BE2C (cell line): ENCODE data around the gene PLOD3. TPM values are rescaled to one million over a fixed set of nuclear protein-coding genes. Genes with fewer than 3 reads are reported as not detected.
"Not testable (repeated sequence)": the region's sequence is repeated elsewhere in the genome, so short reads cannot be mapped to it uniquely, and the experiment has no call there.

Experiments
- DNase-seq: peaks from one replicate; pipeline ENCODE4 v3.0.0-alpha.2; 2020
- H3K27me3 ChIP-seq: fragments of 250-450 bp; sonication (Bioruptor Pico); 2 replicates; pipeline ENCODE4 v1.5.1; 2020; ENCODE audit warnings: mild to moderate bottlenecking
- H3K36me3 ChIP-seq: fragments of 250-450 bp; sonication (Bioruptor Pico); 2 replicates; pipeline ENCODE4 v1.5.1; 2020; ENCODE audit warnings: mild to moderate bottlenecking
- H3K4me1 ChIP-seq: fragments of 250-450 bp; sonication (Bioruptor Pico); 2 replicates; pipeline ENCODE4 v1.5.1; 2020
- H3K4me3 ChIP-seq: 2 replicates; pipeline ENCODE4 v1.5.1; 2011; ENCODE audit warnings: low read depth, low read length
- H3K9me3 ChIP-seq: fragments of 250-450 bp; sonication (Bioruptor Pico); 2 replicates; pipeline ENCODE4 v1.5.1; 2020
- CTCF ChIP-seq: IDR thresholded peaks from 2 replicates; pipeline ENCODE4 v1.5.1; 2012; ENCODE audit warnings: mild to moderate bottlenecking, low read depth, low read length
- polyA plus RNA-seq: library from polyadenylated mRNA; unstranded; fragments of >200 nt; gene quantifications from one replicate; pipeline ENCODE4 v1.2.1, GENCODE V29; 2012; ENCODE audit warnings: low read depth, missing spikeins; ENCODE audit not compliant: insufficient read length, insufficient read depth

PLOD3 gene, protein sequence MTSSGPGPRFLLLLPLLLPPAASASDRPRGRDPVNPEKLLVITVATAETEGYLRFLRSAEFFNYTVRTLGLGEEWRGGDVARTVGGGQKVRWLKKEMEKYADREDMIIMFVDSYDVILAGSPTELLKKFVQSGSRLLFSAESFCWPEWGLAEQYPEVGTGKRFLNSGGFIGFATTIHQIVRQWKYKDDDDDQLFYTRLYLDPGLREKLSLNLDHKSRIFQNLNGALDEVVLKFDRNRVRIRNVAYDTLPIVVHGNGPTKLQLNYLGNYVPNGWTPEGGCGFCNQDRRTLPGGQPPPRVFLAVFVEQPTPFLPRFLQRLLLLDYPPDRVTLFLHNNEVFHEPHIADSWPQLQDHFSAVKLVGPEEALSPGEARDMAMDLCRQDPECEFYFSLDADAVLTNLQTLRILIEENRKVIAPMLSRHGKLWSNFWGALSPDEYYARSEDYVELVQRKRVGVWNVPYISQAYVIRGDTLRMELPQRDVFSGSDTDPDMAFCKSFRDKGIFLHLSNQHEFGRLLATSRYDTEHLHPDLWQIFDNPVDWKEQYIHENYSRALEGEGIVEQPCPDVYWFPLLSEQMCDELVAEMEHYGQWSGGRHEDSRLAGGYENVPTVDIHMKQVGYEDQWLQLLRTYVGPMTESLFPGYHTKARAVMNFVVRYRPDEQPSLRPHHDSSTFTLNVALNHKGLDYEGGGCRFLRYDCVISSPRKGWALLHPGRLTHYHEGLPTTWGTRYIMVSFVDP
- 143 TPM for polyA plus RNA-seq

DNA sequence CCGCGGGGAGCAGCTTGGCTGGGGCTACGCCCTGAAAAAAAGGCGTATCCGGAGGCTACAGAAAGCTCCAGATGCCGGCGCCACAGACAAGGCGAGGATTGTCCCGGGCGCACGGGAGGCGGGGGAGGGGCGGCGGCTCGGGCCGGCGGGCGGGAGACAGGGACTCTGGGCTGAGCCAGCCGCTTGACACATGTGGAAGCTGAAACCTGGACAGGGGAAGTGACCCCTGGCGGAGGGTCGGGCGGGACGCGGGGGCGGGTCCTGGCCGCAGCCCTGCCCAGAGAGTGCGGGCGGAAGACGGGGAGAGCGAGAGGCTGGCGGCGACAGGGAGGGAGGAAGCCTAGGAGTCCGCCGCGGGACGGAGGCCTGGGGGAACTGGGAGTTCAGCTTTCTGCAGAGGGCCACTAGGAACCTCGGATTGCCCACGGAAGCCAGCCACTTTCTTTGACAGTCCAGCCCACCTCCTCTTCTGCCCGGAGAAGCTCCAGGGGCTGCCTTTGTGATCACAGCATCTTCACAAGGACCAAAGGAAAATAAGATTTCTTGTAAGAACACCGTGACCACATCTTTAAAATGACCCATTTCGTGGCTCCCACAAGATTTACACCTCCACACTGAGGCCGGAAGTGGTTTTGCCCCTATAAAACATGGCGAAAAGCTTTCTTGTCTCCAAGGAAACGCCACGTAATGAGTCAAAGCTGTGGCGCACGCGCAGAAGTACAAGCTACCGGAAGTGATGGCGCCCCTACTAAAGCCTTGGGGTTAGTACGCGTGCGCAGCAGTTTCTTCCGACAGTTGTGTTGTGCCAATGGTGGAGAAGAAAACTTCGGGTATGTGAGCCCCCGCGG lies at the start of gene PLOD3, which contains the start of gene ZNHIT1:
PLOD3 (minus strand) TSS at position 194 of the 848 bp plus-strand sequence. CDS start 307 bp downstream, outside the sequence.
ZNHIT1 (plus strand) TSS at position 778 of the 848 bp plus-strand sequence; CDS start at position 809, 31 bp downstream.
- TF ChIP-seq CTCF = no peak
- Histone ChIP-seq H3K9me3 (no peaks in the 10 kb centered on the region), H3K36me3 (peaks cover 14% of the 10 kb centered on the region), H3K4me1 (peaks cover 3% of the 10 kb centered on the region; the same call in 1 of the 2 replicates), H3K27me3 (no peaks in the 10 kb centered on the region), H3K4me3 (peak within 1 kb of the TSS; percentile 85)
- DNase-seq = peak; percentile 96

DNA sequence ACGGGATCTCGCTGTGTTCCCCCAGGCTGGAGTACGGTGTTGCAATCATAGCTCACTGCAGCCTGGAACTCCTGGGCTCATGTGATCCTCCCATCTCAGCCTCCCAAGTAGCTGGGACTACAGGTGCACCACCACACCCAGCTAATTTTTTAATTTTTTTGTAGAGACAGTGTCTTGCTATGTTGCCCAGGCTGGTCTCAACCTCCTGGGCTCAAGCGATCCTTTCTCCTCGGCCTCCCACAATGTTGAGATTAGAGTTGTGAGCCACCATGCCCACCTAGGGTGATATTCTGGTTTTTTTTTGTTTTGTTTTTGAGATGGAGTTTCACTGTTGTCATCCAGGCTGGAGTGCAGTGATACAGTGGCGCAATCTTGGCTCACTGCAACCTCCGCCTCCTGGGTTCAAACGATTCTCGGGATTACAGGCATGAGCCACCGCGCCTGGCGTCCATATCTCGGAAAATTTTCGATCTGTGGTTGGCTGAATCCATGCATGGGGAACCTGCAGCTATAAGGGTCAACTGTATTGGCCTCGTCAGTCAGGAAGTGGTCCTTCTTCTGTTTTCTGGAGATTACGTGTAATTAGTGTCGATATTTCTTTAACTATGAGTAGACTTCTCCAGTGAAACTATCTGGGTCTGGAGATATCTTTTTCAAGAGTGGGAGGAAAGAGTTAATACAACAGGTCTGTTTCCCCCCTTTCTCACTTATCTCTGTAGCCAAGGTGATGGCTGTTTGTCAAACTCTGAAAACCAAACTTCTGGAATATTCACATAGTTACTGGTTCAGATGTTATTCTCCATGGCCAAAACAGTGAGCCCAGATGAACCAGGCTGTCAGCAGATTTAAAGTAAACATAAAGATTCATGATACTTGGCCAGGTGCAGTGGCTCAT lies 48.5 kb upstream of the PLOD3 start:
- Histone ChIP-seq H3K4me3 (no peak overlapping the region), H3K9me3 (no peaks in the 10 kb centered on the region), H3K27me3 (no peaks in the 10 kb centered on the region), H3K4me1 (no peaks in the 10 kb centered on the region), H3K36me3 (no peaks in the 10 kb centered on the region)
- DNase-seq = no peak
- no peak for TF ChIP-seq CTCF

DNA sequence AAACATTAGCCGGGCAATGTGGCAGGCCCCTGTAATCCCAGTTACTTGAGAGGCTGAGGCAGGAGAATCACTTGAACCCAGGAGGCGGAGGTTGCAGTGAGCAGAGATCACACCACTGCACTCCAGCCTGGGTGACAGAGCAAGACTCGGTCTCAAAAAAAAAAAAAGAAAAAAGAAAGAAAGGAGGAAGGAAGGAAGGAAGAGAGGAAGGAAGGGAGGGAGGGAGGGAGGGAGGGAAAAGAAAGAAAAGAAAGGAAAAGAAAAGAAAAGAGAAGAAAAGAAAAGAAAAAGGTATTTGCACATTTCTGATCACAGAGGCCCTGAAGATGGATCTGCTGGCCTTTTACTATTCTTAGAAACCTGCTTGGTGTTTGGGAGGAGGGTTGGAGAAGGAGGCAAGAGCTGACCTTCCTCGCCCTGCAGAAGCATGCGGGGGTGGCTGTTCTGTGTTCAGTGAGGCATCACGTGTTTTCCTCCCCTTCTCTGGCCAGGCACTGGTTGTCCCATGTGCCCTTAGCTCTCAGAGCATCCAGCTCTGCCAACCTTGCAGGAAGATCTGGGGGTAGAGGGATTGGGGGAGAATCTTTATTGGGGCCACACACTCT lies 46.8 kb upstream of the PLOD3 start:
- not testable (repeated sequence) for H3K27me3 ChIP-seq, DNase-seq, H3K36me3 ChIP-seq, H3K4me1 ChIP-seq, H3K4me3 ChIP-seq, H3K9me3 ChIP-seq

GRCh38 chr7:101258243-101258731 lies 40.9 kb upstream of the PLOD3 start:
- H3K4me3 ChIP-seq = no peak overlapping the region
- no peaks in the 10 kb centered on the region for H3K36me3 ChIP-seq
- no peaks in the 10 kb centered on the region for H3K9me3 ChIP-seq
- no peak for TF ChIP-seq CTCF
- H3K27me3 ChIP-seq = peaks cover 3% of the 10 kb centered on the region; the same call in 1 of the 2 replicates
- H3K4me1 ChIP-seq = no peaks in the 10 kb centered on the region
- no peak for DNase-seq

- Histone ChIP-seq H3K27me3 (peaks cover 3% of the 10 kb centered on the region; the same call in 1 of the 2 replicates), H3K4me1 (peaks cover 4% of the 10 kb centered on the region; the same call in 1 of the 2 replicates), H3K4me3 (no peak overlapping the region), H3K9me3 (no peaks in the 10 kb centered on the region), H3K36me3 (no peaks in the 10 kb centered on the region)
- DNase-seq = no peak
- no peak for TF ChIP-seq CTCF
Observed at GRCh38 chr7:101255796-101256195, 38.4 kb upstream of the PLOD3 start.

- H3K9me3 ChIP-seq, H3K4me1 ChIP-seq, H3K27me3 ChIP-seq, DNase-seq, H3K4me3 ChIP-seq, H3K36me3 ChIP-seq: not testable (repeated sequence)
Observed at GRCh38 chr7:101253199-101253598, 35.8 kb upstream of the PLOD3 start.
